ENCODE data around the gene RFLNA.

Gene RFLNA

DNA sequence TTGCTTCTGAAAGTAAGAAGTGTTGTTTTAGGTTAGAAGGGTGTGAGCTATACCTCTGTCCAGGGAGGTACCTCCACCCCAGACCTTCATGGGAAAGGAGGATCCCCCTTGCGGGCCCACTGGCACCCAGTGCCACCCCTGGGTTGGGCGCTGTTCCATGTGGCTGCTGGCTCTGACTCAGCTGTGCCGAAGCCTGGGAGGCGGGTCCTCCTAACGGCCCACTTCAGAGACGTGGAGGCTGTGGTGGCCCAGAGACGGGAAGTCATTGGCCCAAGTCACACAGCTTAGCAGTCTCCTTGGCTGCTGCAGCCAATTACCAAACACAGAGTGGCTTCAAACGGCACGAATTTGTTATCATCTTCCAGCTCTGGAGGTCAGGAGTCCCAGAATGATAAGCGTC, 10.2 kb downstream of the RFLNA start:
- no peak for DNase-seq

DNA sequence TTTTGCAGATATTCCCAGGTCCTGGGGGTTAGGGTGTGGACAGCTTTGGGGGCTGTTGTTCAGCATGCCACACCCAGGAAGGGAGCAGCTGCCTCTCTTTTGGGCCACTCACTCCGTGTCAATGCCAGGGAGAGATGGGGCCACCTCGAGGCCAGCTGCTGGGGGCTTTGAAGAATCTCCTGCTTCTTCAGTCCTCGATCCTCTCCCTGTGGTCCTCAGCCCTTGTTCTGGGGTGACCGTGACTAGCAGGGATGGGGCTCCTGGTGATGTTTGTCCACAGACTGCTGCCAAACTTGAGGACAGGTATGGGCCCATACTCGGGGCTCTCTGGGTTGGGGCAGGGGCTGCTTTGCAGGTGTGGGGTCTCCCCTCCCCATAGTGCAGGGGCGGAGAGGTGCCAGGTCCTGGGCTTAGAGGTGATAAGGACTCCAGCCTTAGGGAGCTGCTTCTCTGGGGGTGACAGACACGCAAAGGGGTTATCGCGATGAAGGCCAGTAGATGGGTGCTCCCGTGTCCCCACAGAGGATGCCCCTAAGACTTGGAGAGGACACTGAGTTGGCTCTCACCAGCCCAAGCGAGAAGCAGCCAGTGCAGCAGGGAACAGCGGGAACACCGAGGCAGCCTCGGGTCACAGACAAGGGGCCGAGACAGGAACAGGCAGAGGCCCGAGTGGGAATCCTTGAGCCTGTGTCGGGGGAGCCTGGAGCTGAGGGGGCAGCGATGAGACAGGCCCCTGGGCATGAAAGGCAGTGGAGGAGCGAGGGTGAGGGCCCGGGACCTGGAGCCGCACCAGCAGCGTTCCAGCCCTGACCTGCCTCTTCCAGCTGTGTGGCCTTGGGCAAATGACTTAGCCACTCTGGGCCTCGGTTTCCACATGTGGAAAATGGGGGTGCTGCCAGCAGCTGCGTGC, 11.1 kb downstream of the RFLNA start:
- no peak for DNase-seq

DNA sequence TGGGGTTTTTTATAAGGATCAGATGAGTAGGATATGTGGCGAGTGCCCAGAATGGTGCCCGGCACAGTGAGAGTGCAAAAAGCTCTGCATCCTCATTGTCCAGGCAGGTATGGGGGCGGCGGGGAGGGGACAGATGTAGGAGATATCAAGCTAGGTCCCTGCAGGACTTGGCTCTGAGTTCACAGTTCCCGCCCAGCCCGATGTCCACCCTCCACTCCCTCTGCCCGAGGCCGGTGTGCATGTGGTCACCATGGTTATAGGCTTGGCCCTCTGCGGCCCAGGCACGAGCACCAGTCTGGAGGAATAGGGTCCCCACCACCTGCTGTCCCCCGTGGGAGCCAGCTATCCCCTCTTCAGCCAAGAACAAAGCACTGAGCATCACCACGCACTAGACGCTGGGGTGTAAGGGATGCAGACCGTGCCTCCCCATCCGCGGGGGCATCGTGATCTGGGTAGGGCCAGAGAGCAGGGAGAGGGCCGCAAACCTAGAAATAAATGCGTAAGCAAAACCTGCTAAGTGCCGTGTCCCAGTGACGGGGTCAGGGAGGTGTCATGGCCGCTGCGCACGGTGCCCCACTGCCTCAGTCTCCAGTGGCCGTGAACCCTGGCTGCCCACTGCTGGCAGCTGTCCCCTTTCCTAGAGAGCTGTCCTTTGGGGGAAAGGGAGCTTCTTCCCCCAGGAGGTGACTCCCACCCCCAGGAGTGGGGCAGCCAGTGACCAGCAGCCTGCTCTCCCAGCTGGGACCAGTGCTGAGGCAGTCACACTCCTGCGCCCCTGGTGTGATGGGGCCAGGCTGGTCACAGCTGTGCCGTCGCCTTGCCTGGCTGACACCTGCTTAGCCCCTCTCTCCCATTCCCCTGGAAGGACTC, 12.0 kb downstream of the RFLNA start:
- DNase-seq: no peak

DNA sequence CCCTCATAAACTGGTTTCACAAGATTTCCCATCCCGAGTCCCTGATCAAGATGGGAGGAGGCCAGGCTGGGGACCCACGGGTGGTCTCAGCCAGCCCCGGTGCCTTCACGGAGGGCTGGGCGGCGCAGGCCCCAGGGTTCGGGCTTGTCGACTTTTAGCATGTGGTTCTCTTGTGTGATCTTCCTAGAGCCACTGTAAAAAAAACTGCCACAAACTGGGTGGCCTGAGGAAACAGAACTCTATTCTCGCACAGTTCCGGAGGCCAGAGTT, 12.6 kb downstream of the RFLNA start:
- DNase-seq: no peak

DNA sequence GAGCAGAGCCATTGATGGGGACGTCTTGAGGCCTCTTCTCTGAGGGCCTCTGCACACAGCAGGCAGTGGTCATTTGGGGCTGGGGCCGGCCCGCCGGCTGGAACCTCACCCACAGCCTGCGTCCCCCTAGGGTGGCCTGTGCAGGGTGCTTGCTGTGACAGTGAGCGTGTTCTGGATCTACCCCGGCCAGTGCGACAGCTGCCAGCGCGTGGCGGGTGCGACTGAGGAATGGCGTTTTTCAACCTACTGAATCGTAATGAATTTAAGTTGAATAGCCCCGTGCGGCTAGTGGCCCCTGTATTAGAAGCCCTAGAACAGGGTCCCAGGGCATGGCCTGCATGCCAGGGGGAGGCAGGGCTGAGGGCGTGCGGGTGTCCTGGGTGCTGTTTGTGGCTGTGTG, 13.8 kb downstream of the RFLNA start:
- DNase-seq: no peak

DNA sequence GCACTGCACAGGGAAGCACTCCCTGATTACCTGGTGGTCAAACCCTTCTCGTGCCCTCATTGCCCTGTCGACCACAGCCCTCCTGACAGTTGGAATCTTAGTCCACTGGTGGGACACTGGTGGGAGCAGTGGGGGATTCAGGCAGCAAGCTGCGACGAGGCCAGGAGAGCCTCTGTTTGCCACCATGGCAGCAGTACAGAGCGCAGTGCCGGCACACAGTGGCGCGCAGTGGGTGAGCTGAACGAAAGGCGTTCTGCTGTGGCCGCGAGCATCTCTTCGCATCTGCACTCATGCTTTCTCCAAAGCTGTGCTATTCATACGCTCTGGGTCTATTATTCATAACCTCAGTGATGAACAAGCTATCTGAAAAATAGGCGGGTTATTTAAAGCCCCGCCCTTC, 14.3 kb downstream of the RFLNA start:
- no peak for DNase-seq

DNA sequence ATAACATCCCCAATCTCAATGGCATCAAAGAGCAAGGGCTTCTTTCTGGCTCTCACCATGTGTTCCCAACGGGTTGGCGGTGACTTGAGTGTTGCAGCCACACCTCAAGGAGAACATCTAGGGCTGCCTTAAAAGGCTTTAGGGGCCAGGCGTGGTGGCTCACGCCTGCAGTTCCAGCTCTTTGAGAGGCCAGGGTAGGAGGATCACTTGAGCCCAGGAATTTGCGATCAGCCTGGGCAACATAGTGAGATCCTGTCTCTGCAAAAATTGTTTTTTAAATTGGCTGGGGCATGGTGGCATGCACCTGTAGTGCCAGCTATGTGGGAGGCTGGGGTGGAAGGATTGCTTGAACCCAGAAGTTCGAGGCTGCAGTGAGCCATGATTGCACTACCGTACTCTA, 14.9 kb downstream of the RFLNA start:
- DNase-seq: no peak

DNA sequence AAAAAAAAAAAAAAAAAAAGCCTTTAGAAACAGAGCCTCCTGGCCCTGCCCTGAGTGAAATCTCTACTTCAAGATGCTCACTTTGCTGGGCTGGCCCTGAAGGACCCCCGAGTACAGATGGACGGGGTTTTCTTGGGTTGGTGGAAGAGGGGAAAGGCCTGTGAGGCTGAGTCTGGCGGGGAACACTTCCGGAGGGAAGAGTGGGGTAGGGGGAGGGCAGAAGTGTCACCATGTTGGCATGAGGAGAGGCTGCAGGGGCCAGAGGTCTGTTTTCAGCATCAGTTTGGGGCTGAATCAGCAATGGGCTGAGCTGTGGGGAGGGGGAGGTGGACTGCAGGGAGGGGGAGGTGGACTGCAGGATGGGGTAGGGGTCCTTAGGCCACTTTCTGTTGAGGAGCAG, 15.3 kb downstream of the RFLNA start:
- no peak for DNase-seq

DNA sequence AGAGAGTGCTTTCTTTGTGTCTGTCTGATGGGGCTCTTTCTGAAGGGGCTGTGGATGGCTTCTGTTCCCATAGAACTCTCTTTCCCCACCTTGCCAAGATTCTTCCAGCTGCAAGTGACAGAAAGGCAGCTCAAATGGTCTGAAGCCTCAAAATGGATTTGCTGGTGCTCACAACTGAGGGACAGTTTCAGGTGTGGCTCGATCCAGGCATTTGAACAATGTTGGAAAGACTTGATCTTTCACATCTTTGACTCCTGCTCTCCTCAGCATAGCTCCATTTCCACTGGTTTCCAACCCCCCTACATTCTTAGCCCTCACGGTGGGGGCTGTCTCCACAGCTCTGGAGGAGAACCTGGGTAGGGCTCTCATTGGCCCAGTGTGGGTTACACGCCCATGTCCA, 15.9 kb downstream of the RFLNA start:
- no peak for DNase-seq

DNA sequence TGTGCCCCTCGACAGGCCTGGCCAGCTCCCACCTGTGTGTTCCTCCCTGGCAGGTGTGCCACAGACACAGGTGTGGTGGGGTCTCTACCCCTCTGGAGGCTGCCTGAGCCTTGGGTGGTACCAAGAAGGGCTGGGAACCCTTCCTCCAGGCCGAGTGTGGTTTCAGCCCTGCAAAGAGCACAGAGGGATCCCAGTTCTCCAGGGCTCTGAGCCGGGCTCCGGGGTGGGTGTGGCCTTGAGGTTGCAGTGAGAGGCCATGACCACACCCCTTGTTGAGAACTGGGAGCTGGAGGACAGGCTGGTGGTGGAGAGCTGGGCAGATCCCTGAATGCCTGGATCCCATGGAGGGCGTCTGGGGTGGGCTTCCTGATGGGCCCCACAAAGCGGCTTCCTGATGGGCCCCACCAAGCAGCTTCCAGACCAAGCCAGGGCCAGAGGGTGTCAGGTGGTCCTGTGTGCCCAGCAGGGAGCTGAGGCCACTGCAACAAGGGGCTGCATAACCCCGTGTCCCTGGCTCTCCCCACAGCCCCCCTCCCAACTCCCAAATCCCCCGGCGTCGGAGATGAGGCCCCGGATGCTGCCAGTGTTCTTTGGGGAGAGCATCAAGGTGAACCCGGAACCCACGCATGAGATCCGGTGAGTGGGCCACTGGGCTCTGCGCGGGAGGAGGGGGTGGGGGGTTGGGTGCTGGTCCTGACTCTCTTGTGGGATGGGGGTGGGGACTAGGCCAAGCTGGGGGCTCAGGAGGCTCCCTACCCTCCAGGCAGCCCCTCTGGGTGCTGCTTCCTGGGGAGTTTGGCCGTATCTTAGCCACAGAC, 16.6 kb downstream of the RFLNA start:
- no peak for DNase-seq

DNA sequence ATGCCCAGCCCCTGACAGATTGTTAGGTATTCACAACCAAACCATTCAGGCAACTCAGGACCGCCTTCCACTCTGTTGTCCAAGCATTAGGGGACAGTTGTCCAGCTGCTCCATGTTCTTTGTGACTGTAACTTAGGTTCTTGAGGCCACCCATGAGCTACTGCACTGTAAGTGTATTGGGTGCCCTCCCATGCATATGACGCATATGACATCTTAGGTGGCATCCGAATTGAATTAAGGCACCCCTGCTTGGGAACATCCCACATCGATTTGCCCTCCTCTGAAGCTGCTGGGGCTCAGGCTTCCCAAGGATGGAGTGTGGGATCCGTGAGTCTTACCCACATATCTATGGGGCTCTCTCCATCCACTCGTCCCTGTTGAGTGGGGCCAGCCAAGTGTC, 17.7 kb downstream of the RFLNA start:
- no peak for DNase-seq

DNA sequence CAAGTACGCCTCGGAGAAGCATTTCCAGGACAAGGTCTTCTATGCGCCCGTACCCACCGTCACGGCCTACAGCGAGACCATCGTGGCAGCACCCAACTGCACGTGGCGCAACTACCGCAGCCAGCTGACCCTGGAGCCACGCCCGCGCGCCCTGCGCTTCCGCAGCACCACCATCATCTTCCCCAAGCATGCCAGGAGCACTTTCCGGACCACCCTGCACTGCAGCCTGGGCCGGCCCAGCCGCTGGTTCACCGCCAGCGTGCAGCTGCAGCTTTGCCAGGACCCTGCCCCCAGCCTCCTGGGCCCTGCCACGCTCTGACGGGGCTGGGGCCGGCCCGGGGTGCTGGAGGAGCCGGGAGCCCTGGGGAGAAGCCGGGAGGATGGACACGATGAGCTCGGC, 19.3 kb downstream of the RFLNA start:
- no peak for DNase-seq

DNA sequence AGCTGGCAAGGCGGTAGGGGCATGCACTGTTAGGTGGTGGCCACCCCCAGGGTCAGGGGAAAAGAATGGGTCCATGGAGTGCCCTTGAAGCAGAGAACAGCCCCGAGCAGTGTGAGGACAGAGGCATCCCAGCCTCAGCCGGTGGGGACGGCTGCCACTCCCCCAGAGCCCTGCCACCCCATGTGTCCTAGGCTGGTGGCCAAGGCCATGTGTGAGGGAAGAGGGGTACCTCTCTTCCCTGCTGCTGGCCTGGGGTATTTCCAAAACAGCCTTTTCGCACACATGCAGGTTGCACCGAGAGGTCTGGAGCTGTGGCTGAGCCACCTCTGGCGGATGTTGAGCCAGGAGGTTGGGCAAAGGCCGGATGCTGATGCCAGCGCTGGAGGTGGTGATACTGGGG, 19.9 kb downstream of the RFLNA start:
- DNase-seq: no peak

DNA sequence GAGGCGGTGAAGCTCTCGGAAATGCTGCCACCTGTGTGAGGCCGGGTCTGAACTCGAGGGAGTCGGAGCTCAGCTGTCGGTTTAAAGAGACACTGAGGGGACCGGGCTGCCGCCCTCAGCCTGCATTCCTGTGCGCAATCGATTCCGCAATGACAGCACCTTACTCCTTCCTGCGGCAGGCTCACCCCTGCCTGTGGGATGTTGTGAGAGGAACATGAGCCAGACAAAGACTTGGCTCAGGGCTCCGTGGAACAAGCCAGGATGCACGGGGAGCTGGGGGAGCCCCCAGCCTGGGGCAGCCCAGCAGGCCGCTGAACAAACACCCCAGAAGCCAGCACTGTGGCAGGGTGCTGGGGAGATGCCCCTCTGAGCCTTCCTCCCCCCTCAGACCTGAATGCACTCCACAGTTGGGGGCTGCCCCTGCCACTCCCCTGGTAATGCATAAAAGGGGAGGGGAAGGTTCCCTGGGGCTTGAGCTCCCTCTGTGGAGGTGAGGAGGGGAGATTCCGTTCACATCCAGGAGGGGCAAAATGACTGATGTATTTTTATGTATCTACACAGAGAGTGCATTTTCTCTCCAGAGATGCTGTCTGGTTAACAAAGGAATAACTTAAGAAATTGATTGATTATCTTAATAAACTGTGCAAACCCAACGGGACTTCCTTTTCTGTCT, 20.6 kb downstream of the RFLNA start:
- no peak for DNase-seq

DNA sequence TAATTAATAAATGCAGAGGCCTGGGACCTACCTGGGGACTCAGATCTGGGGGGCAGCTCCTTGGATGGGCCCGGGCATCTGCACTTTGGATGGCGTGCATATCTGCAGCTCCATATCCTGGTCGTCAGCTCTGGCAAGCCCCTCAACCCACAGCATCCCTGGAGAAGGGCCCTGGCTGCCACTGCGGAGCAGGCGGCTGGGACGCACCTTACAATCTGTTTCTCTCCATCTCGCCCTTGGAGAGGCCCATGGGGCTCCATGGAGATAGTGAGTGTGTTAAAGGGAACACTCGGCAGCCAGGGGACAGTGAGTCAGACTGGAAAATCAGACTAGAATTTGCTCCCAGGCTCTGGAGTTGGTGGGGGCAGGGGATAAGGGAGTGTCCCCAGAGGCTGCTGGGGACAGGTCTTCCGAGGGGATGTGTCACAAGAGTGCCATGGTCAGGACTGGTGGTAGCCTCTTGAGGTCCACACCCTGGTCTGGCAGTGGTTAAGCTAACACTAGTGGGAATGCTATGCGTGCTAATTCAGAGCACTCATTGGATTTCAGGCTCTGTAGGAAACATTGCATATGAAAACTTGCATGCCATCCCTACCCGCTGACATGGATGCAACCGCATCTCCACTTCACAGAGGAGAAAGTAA, 21.5 kb downstream of the RFLNA start:
- DNase-seq: no peak

DNA sequence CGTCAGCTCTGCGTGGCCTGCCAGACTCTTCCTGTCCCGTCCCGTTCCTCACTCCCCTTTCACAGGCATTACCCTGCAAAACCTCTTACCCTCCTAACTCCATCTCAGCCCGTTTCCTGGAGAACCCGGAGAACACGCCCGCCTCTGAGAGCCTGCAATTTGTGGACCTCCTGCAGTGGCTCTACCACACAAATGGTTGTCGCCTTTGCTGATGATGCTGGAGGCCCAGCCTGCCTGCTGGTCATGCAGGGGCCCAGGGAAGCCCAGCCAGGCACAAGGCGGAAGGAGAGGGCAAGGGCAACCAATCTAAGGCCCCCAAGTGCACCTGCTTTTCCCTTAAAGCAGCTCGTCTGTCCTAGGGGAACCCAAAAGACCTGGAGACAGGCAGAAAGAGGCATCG, 22.5 kb downstream of the RFLNA start:
- no peak for DNase-seq

DNA sequence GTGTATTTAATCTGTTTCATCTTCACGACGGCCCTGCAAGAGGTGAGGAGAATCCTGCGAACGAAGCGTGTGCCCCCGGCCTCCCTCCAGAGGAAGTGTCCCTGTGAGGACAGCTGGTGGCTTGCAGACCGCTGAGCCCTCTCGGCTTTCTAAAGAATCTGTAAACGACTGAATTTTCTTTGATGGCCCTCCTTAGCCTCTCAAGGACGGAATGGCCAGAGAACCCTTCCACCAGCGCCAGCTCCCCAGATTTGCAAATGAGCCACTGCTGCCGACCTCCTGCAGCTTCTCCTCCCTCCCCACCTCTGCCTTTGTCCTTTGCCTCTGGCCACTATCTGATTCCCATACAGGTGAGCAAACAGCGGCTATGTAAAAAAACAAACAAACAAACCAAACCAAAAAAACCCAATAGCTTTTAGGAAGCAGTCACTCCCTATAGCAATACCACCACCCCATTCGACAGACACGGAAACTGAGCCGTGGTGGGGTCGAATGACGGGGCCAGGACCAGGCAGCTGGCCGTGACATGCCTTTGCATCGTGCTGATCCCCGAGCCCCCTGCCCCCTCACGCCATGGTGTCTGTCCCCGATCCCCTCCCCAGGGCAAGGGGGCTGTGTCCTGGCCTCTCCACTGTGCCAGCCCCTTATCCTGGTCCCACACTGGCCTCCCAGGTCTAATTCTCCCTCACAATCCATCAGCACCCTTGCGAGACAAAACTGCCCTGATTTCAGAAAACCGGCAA, 23.6 kb downstream of the RFLNA start:
- no peak for DNase-seq

DNA sequence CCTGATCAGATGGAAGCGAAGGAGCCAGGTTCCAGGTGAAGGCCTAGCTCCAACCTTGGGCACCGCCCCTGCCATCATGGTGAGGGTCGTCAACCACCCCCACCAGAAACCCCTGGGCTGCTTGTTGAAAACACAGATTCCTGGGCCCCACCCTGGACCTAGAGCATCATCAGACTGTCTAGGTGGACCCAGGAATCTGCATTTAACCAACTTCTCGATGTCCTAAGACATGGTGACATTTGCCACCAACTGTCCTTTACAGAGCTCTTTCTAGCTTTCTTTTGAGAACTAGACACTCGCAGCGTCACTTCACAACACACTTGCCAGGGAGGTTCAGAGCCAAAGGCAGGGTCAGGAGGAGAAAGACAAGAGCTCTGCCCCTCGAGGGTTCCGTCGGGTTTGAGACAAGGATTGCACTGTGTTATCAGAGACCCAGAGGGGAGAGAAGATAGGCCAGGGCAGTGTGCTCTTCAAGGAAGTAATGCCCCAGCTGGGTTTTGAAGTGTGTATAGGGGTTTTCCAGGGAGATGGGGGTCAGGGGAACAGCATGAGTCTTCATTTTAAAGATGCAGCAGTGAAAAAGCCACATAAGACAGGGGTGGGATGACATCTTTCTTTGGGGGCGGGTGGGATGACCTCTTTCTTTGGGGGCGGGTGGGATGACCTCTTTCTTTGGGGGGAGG, 24.6 kb downstream of the RFLNA start:
- no peak for DNase-seq

DNA sequence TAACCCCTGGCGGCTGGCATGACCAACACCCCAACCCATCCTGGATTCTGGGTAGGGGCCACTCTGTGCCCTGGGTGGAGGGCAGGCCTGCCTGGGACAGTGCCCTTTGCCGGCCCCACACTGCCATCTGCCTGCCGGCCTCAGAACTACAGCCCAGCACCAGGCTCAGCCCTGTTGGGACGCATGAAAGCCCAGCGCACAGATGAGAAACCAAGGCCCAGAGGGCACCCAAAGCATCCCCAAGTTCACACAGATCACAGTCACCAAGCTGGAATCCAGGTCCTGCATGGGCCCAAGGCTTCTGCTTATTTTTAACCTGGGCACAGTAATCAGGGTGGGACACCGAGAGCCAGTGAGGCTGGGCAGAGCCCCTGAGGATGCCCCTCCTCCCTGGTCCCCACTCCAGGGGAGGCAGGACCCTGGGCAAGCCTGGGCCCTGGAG, 26.2 kb downstream of the RFLNA start:
- no peak for DNase-seq

DNA sequence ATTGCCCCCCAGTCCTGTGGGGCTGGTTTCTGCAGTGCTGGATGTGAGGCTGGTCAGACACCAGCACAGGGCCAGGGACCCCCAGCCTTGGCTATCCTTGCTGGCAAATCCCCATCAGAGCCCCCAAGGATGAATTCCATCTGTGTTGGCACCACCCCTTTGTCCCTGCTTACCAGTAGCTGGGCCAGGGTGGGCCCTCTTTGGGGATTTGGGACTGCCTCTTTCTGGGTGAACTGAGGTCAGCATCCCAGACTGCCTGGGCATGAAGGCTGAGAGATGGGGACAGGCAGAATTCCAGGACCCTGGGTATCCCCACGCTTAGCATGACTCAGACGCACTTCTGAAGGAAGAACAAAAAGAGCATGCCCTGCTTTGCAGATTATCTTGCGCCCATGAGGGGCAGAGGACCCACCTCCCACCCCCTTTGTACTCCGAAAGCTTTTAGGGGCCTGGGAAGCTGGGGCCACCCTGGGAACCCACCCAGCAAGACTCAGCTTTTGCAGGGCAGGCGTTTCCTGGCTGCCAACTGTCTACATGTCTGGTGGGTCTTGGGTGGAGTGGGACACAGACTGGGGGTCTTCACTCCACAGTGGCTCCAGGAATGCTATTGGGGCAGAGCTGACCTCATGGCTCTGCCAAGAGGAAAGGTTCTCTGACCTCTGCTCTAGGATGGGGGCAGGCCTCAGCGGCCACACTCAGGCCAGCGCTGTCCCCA, 26.8 kb downstream of the RFLNA start:
- DNase-seq: no peak

Measured in NCI-H2029 treated with DMSO at 0.1 percent for 48 hours (cell line).